ENCODE measurements around the gene BMPR1B.

Gene BMPR1B

DNA sequence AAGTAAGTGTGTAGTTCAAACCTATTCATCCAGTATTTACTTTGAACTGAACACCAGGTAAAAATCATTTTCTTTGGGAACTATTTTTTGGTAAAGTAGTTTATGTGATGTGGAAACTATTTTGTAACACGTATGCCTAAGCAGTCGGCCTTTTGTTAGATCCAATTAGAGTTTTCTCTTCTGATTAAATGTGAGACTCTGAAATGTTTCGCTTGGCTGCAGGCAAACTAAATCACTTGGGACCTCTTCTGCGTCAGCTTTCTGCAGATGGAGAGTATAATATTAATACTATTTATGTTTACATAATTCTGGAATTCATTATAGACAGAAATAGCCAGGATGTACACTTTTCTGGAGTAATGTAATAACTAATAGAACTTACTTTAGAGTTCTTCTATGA lies 46.9 kb downstream of the BMPR1B start:
- Histone ChIP-seq H3K4me3 (ENCODE audit: low read length) (no peak overlapping the region), H3K79me2 (ENCODE audit: low read length) (no peaks in the 10 kb centered on the region)
- DNase-seq, result no peak

DNA sequence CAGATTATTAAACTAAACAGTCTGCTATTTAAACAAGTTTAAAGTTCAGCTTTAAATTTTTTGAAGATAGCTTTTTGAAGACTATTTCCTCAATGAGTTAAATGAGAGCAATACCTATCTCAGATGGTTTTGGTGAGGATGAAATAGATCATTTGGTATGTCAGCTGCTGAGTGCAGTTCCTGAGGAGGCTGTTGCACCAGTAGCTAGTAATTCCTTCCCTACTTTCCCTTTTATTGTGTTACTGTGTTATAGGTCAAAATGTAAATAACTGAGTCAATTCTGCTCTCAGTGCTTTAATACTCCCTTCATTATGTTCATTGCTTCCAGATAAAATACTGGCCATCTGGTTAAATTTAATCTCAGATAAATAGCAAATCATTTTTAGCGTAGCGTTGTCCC lies 48.6 kb downstream of the BMPR1B start:
- Histone ChIP-seq H3K9ac (ENCODE audit: low read length) (no peak overlapping the region), H3K4me1 (ENCODE audit: low read length) (no peaks in the 10 kb centered on the region), H2AFZ (ENCODE audit: low read length) (no peak overlapping the region), H3K79me2 (ENCODE audit: low read length) (no peaks in the 10 kb centered on the region), H3K4me2 (ENCODE audit: low read depth, low read length) (no peak overlapping the region), H3K9me3 (replicated peaks; ENCODE audit: insufficient read depth, low read length) (no peaks in the 10 kb centered on the region), H3K27me3 (replicated peaks; ENCODE audit: insufficient read depth, low read length) (no peaks in the 10 kb centered on the region), H3K9me2 (replicated peaks; ENCODE audit: insufficient read depth, low read length) (no peaks in the 10 kb centered on the region), H3K27ac (ENCODE audit: low read length) (no peak overlapping the region), H3F3A (ENCODE audit: insufficient read depth, low read length) (no peaks in the 10 kb centered on the region), H4K20me1 (ENCODE audit: insufficient read depth, low read length) (no peaks in the 10 kb centered on the region), H3K4me3 (ENCODE audit: low read length) (no peak overlapping the region), H3K36me3 (replicated peaks; ENCODE audit: insufficient read depth, low read length) (no peaks in the 10 kb centered on the region)
- no peak for DNase-seq
- TF ChIP-seq, protein P1, sequence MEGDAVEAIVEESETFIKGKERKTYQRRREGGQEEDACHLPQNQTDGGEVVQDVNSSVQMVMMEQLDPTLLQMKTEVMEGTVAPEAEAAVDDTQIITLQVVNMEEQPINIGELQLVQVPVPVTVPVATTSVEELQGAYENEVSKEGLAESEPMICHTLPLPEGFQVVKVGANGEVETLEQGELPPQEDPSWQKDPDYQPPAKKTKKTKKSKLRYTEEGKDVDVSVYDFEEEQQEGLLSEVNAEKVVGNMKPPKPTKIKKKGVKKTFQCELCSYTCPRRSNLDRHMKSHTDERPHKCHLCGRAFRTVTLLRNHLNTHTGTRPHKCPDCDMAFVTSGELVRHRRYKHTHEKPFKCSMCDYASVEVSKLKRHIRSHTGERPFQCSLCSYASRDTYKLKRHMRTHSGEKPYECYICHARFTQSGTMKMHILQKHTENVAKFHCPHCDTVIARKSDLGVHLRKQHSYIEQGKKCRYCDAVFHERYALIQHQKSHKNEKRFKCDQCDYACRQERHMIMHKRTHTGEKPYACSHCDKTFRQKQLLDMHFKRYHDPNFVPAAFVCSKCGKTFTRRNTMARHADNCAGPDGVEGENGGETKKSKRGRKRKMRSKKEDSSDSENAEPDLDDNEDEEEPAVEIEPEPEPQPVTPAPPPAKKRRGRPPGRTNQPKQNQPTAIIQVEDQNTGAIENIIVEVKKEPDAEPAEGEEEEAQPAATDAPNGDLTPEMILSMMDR (IDR thresholded peaks at IDR 0.05; ENCODE audit: low read length), result no peak
- TF ChIP-seq EZH2 (optimal IDR thresholded peaks at IDR 0.05; ENCODE audit: low read depth, low read length) (no peak), EZH2phosphoT487 (IDR thresholded peaks at IDR 0.05; ENCODE audit: low read length) (no peak)

More for the DNA sequence above, 46.9 kb downstream of the BMPR1B start:
- H3K9me2 ChIP-seq (replicated peaks; ENCODE audit: insufficient read depth, low read length), result no peaks in the 10 kb centered on the region
- no peaks in the 10 kb centered on the region for H3K9me3 ChIP-seq (replicated peaks; ENCODE audit: insufficient read depth, low read length)
- TF ChIP-seq EZH2 (optimal IDR thresholded peaks at IDR 0.05; ENCODE audit: low read depth, low read length), result no peak
- TF ChIP-seq, protein P1 (IDR thresholded peaks at IDR 0.05; ENCODE audit: low read length), result no peak
- no peak for TF ChIP-seq EZH2phosphoT487 (IDR thresholded peaks at IDR 0.05; ENCODE audit: low read length)
- no peaks in the 10 kb centered on the region for H3K27me3 ChIP-seq (replicated peaks; ENCODE audit: insufficient read depth, low read length)
- no peaks in the 10 kb centered on the region for H3F3A ChIP-seq (ENCODE audit: insufficient read depth, low read length)
- no peak overlapping the region for H3K9ac ChIP-seq (ENCODE audit: low read length)
- no peaks in the 10 kb centered on the region for H4K20me1 ChIP-seq (ENCODE audit: insufficient read depth, low read length)
- no peaks in the 10 kb centered on the region for H3K36me3 ChIP-seq (replicated peaks; ENCODE audit: insufficient read depth, low read length)
- no peak overlapping the region for H3K27ac ChIP-seq (ENCODE audit: low read length)
- no peaks in the 10 kb centered on the region for H3K4me1 ChIP-seq (ENCODE audit: low read length)
- no peak overlapping the region for H3K4me2 ChIP-seq (ENCODE audit: low read depth, low read length)
- H2AFZ ChIP-seq (ENCODE audit: low read length), result no peak overlapping the region

GRCh38 chr4:94811643-94812042 lies 53.9 kb downstream of the BMPR1B start:
- Histone ChIP-seq H3K9ac (ENCODE audit: low read length) (no peak overlapping the region), H2AFZ (ENCODE audit: low read length) (no peak overlapping the region), H3K27ac (ENCODE audit: low read length) (no peak overlapping the region), H3K9me3 (replicated peaks; ENCODE audit: insufficient read depth, low read length) (no peaks in the 10 kb centered on the region), H3K4me3 (ENCODE audit: low read length) (no peak overlapping the region), H3F3A (ENCODE audit: insufficient read depth, low read length) (no peaks in the 10 kb centered on the region), H3K79me2 (ENCODE audit: low read length) (no peaks in the 10 kb centered on the region), H3K36me3 (replicated peaks; ENCODE audit: insufficient read depth, low read length) (no peaks in the 10 kb centered on the region), H3K9me2 (replicated peaks; ENCODE audit: insufficient read depth, low read length) (no peaks in the 10 kb centered on the region), H4K20me1 (ENCODE audit: insufficient read depth, low read length) (no peaks in the 10 kb centered on the region), H3K4me1 (ENCODE audit: low read length) (no peaks in the 10 kb centered on the region), H3K4me2 (ENCODE audit: low read depth, low read length) (no peak overlapping the region), H3K27me3 (replicated peaks; ENCODE audit: insufficient read depth, low read length) (no peaks in the 10 kb centered on the region)
- no peak for DNase-seq
- TF ChIP-seq, protein P1 (IDR thresholded peaks at IDR 0.05; ENCODE audit: low read length), result no peak

Data from MM.1S (cell line).